ENCODE data around the gene RASSF7.

The RASSF7 gene

DNA sequence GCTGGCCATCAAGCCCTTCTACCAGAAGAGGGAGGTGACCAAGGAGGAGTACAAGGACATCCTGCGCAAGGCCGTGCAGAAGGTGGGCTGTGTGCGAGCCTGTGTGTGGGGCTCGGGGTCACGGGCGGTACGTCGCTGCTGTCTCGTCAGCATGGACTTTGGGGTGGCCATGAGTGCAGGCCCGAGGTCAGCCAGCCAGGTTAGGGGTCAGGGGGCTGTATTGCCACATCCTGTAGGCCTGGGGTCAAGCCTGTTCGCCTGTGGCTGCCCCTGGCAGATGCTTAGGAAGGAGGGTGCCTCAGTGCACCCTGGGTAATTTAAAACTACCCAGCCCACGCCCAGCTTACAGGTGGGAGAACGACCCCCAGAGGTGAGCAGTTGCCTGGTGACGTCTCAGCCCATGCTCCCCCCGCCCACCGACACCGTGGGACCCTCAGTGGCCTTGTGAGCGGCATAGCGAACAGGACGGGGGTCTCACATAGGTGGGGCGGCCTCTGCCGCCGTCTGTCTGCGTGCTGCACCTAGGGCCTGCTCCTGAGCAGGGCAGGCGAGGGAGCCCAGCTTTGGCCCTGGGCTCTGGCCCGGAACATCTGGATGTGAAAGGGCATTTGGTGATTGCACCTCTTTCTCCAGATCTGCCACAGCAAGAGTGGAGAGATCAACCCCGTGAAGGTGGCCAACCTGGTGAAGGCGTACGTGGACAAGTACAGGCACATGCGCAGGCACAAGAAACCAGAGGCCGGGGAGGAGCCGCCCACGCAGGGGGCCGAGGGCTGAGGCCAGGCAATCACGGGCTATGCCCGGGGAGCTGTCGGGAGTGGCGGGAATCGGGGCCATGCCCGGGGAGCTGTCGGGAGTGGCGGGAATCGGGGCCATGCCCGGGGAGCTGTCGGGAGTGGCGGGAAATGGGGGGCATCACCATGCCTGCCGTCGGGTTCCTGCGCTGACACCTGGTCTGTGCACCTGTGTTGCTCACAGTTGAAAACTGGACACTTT is 50.5 kb downstream of the RASSF7 start:
- Mint-ChIP-seq H3K4me1 (ENCODE audit: low read depth) (peaks cover 24% of the 10 kb centered on the region), H3K4me3 (no peak overlapping the region), H3K27ac (no peak overlapping the region), H3K27me3 (no peaks in the 10 kb centered on the region), H3K9me3 (no peaks in the 10 kb centered on the region), H3K36me3 (ENCODE audit: low read depth) (peaks cover 38% of the 10 kb centered on the region)

DNA sequence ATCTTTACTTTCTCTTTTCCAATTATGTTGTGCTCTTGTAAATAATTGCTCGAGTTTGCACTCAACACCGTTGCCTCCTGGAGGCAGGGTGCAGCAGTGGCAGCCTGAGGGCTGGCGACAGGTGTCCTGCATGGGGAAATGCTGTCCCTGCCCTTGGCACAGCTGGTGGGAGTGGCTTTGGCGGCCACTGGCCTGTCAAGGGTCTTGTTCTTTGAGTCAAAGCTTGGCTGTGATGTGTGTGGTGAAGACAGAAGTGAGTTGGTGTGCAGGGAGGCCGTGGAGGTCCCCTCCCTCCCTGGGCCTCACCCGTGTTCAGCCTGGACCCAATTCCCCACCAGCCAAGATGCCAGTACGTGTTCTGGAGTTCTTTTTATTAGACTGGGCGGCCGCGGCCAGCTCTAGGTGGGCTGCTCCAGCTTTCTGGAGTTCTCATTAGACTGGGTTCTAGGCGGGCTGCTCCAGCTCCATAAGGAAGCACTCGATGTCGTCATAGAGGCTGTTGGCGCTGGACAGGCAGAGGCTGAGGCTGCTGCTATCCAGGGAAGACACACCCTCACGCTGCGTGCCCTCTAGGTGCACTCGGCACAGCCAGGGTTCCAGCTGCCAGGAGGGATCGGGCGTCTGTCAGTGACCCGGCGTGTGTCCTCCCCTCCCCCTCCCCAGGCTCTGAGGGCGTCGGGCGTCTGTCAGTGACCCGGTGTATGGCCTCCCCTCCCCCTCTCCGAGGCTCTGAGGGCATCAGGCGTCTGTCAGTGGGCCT is 51.6 kb downstream of the RASSF7 start:
- Mint-ChIP-seq H3K4me3 (no peak overlapping the region), H3K9me3 (no peaks in the 10 kb centered on the region), H3K4me1 (ENCODE audit: low read depth) (peaks cover 22% of the 10 kb centered on the region), H3K27ac (peak overlapping the region; percentile 61), H3K36me3 (ENCODE audit: low read depth) (peaks cover 30% of the 10 kb centered on the region), H3K27me3 (no peaks in the 10 kb centered on the region)

DNA sequence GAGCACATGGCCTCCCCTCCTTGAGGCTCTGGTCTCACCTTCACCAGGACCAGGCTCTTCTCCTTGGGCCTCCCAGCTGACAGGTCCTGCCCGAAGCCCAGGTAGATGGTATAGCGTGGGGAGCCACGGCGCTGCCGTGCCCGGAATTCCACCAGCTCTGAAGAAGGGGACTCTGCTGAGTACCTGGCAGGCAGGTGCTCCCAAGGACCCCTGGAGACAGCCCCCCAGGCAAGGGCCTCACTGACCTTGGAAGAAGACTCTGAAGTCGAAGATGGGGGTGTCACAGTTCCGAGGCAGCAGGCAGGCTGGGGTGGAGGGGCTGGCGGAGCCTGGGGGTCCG is 52.2 kb downstream of the RASSF7 start:
- no peak overlapping the region for H3K4me3 Mint-ChIP-seq
- no peaks in the 10 kb centered on the region for H3K27me3 Mint-ChIP-seq
- no peak overlapping the region for H3K27ac Mint-ChIP-seq
- peaks cover 25% of the 10 kb centered on the region for H3K36me3 Mint-ChIP-seq (ENCODE audit: low read depth)
- no peaks in the 10 kb centered on the region for H3K9me3 Mint-ChIP-seq
- peaks cover 22% of the 10 kb centered on the region for H3K4me1 Mint-ChIP-seq (ENCODE audit: low read depth)

DNA sequence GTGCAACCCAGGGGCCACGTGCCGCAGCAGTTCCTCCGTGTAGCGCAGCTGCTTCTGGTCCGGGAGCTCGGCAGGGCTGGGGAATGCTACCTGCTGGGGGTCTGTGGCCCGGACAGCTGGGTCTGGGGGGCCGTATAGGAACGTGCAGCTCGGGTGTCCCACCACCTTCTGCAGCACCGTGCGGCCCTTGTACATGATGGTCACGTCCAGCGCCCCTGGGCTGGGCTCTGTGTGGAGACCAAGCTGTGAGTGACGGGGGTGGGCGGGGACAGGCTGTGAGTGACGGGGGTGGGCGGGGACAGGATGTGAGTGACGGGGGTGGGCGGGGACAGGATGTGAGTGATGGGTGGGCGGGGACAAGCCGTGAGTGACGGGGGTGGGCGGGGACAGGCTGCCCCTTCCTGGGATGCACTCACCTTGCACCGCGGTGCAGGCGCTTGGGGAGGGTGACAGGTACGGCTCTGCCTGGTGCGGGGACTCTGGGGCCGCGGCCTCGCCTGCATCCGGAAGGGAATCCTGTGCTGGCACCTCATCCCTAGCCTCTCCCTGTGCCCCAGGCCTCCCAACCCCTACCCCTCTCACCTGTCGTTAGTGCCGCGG is 52.7 kb downstream of the RASSF7 start:
- H3K9me3 Mint-ChIP-seq = no peaks in the 10 kb centered on the region
- H3K27ac Mint-ChIP-seq = no peak overlapping the region
- H3K4me3 Mint-ChIP-seq = no peak overlapping the region
- peaks cover 22% of the 10 kb centered on the region for H3K4me1 Mint-ChIP-seq (ENCODE audit: low read depth)
- H3K36me3 Mint-ChIP-seq (ENCODE audit: low read depth) = peaks cover 21% of the 10 kb centered on the region
- H3K27me3 Mint-ChIP-seq = no peaks in the 10 kb centered on the region

All from stimulated activated naive CD8-positive, alpha-beta T cell treated with anti-CD3 and anti-CD28 coated beads, Interleukin-15, Interleukin-2, amounts not matched to agents 100 ng/mL and 50 ng/mL, for 24 hours (primary cell).